Activated CD4-positive, alpha-beta T cell treated with anti-CD3 and anti-CD28 coated beads, Interleukin-2, amount 50 U/mL, for 16 hours (primary cell): ENCODE data around the gene TPRG1L.

Experiments used
- DNase-seq: peaks from one replicate; pipeline ENCODE4 v3.0.0-alpha.2; 2020

Gene TPRG1L

DNA sequence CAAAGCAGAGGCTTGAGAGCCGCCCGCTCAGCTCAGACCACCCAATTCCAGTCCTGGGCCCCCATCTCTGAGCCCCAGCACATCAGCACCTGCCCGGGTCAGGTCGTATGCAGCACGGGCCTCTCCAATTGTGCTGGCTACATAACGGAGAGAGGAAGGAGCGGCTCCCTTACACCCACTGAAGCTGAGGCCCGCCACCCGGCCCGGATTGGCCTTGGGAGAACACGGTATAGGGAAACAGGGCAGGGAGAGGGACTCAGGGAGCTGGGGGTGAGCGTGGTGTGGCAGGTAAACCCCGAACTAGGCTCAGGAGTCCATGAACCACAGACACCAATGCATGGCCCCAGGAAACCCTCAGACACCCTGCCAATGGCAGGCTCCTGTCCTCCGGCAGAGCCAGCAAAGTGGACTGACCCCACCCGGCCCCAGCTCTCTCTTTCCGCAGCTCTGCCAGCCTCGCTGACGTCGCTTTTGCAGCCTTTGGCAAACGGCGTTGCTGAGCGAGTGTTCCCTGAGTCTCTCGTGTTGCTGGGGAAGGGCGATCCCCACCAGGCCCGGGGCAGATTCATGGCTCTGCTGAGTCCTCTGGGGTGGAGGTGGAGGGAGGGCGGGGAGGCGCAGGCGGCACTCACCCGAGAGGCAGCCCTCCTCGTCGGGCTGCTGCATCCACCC, 30.0 kb upstream of the TPRG1L start:
- DNase-seq = no peak

DNA sequence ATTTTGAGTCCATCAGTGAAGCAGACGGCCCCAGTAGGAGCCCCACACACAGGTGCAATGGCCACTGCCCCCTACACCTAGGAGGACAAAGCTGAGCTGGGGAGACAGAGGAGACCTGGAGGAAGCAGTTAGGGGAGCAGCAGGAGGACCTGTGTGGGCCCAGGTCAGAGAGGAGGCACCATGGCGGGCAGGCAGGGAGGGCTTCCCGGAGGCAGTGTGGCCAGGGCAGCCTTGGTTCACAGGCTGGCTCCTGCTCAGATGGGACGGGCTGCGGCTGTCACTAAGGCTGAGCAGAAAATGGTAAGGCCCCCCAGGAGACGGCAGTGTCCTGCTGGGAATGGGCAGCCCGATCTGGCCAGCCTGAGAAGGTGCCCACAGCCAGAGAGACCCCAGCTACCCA, 28.9 kb upstream of the TPRG1L start:
- no peak for DNase-seq

DNA sequence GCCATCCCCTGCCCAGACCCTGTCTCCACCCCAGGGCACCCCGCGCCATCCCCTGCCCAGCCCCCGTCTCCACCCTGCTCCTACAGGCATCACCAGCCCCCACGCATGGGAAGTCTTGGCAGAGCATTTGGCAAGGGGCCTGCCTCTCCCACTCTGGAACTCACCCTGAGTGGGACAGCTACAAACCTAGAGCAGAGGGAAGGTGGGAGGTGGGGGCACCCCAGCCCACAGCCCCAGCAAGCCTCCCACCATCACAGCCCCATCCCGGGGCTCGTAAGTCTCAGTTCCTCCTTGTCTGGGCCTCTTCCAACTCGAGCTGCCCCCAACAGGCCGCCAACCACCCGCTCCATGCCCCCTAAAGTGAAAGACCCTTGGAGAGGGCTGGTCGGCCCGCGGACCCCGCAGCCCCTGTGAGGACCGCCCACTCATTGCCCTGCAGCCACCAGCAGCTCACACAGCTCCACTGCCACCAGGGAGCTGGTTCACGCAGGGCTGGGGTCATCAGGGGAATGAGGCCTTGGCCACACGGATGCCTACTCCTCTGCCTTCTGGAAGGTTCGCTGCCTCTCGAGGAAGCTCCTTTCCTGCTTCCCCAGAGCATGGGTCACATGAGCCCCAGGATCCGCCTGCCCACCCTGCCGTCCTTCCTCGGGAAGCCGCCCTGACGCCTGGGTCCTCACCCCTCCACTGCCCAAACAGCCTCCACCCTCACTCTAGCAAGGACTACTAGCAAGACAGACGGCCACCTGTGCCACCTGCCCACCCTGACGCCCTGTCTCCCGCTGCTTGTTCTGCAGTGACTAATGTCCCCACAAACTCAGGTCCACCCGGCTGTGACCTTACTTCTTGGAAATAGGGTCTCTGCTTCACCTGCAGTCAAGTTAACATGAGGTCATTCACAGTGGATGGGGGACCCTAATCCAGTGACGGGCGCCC, 27.9 kb upstream of the TPRG1L start:
- no peak for DNase-seq

DNA sequence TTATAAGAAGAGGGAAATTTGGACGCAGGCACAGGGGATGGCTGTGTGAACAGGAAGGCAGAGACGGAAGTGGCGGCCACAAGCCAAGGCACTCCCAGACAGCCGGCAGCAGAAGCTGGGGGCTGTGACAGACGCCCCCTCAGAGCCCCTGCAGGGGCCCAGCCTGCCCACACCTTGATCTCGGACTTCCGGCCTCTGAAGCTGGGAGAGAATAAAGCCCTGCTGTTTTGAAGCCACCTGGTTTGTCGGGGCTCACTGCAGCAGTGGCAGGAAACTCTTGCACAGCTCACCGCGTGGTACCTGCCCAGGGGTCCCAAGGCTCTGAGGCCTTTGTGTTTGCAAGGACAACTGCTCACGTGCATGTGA, 27.2 kb upstream of the TPRG1L start:
- no peak for DNase-seq

DNA sequence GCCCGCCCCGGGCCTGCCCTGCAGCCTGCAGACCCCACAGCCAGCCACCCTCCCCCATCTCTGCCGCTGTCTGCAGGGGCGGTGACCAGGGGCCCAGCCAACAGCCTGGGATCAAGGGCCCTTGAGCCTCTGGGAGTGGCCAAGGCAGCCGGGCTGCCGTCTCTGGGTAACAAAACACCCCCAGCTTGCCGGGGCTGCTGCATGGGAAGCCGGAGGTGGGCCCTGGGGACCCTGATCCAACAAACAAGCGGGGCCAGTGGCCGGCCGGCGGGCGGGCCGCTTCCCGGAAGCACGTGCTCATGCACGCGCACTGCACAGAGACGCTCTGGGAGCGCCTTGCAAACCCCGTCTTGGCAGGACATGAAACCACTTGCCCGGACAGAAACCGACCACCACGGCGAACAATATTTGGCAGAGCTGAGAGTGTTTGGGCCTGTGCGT, 26.7 kb upstream of the TPRG1L start:
- no peak for DNase-seq

DNA sequence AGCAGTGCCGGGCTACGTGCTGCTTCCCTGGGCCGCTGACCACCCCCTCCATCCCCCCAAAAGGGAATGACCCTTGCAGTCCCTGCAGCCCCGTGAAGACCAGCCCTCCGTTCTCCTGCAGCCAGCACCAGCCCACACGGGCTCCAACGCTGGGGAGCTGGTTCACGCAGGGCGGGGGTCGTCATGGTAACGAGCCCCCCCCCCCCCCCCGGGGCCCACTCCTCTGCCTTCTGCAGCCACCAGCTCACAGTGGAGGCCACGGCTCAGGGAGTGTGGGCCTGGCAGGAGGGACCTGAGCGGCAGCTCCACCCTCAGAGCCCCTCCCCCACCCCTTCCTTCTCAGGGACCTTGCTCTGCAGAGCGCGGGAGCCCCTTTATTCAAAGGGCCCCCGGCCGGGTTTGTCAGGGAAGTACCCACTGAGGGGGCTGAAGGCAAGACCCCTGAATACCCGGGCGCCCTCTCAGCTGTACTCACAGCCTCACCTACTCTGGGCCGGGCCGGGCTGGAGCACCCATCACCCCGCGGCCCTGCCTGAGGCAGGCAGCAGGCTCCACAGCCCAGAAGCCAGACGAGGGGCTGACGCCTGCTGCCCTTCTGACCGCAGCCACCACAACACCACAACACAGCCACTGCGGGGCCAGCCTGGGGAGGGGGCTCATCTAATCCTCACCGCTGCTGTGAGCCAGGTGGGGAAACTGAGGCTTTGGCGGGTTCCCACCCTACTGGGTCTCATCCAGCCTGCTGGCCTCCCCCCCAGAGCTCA, 26.1 kb upstream of the TPRG1L start:
- DNase-seq = no peak

DNA sequence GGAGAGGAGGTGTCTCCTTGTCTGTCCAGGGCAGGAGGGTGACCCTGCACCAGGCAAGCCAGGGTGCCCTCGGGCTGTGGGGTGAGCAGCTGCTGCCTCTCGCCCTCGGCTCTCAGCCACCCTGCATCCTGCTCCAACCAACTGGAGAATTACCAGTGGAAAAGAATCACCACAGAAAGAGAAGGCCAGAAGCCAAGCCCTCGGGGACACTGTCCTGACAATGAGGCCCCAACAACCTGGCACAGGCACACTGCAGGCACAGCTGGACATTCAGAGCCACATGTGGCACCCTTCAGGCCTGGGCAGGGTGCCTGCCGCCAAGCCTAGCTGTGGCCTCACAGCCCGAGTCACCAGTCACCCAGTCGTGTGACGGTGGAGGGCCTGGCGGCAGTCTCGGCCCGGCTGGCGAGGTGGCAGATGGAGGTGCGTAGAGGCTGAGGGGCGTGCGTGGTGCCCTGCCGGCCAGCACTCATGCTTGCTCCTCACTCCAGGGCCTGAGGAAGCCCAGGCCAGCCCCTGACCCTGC, 25.5 kb upstream of the TPRG1L start:
- DNase-seq = no peak

DNA sequence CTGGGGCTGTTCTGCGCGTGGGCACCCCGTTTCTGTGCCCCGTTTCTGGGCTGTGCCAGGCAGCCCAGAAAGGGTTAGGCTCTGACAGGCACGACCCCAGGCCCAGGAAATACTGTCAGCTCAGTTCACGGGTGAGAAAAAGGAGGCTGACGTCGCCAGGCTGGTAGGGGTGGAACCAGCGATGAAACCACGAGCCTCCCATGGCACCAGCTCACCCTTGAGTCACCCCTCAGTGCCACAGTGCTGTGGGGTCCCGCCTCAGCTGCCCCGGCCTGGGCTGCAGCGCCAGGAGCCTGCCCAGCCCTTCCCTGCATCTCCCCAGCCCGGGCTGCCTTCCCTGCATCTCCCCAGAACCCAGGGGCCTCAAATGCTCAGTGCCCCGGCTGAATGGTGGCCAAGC, 25.0 kb upstream of the TPRG1L start:
- DNase-seq = no peak

DNA sequence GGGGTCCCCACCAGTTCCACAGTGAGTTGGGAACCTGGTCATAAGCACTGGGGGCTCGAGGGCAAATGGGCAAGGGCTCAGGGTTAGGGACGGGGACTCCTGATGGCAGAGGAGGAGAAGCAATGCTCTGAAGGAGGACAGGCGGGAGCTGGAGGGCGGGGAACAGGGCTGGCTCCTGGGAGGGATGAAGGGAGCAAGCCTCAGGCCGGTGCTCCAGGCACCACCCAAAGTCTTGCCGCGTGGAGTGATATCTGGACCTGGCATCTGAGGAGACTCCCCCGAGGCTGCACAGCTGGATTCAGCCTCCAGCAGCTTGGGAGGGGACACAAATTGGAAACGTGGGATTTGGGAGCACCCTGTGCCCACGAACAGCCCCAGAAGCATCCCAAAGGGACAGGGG, 24.5 kb upstream of the TPRG1L start:
- no peak for DNase-seq

DNA sequence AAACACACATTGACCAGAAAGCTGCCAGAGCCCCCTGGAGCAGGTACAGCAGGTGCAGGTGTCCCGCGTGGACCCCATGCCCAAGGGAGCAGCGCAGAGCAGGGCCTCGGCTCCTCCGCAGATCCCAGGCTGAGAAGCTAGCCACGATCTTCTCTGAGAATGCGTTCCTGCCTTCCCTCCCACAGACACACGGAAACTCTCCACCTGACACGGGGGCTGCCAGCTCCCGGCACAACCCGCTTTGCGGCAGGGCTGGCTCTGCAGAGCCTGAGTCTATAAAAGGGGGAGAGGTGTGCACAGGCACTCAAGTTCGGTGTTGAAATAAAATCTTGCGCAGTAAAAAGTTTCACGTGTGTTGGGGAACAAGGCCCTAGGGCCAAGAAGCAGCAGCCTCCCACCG, 23.1 kb upstream of the TPRG1L start:
- DNase-seq = no peak

DNA sequence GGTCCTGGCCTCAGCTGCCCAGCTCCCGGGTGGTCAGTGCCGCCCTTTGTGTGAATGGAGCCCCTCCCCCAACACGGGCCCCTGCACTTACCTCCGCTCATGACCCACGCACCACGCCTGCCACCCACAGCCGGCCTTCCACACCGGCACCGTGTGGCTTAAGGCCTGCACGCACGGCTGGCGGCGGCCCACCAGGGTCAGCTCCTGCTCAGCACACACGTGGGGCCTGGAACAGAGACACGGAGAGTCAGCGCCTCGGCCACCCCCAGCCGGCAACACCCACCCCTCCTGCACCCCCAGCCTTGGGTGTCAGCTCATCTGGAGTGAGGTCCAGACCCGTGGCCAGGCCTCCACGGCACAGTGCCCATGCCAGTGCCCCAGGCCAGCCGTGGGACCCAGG, 22.4 kb upstream of the TPRG1L start:
- no peak for DNase-seq

DNA sequence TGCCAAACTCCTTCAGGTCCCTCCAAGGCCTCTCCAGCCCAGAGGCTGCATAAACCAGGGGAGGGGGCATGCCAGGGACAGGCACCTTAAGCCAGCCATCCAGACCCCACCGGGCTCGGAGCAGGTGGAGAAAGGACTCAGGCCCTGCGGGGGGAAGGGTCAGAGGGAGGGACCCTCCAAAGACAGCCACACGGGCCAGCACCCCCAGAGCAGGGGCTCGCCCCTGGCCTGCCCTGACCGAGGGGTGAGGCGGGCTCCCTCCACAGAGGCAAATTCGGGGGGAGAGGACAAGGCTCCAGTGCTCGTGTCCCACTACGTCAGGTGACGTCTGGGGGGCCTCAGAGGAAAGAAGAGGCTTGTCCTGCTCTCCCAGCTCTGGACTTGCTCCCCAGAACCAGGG, 21.7 kb upstream of the TPRG1L start:
- DNase-seq = no peak

DNA sequence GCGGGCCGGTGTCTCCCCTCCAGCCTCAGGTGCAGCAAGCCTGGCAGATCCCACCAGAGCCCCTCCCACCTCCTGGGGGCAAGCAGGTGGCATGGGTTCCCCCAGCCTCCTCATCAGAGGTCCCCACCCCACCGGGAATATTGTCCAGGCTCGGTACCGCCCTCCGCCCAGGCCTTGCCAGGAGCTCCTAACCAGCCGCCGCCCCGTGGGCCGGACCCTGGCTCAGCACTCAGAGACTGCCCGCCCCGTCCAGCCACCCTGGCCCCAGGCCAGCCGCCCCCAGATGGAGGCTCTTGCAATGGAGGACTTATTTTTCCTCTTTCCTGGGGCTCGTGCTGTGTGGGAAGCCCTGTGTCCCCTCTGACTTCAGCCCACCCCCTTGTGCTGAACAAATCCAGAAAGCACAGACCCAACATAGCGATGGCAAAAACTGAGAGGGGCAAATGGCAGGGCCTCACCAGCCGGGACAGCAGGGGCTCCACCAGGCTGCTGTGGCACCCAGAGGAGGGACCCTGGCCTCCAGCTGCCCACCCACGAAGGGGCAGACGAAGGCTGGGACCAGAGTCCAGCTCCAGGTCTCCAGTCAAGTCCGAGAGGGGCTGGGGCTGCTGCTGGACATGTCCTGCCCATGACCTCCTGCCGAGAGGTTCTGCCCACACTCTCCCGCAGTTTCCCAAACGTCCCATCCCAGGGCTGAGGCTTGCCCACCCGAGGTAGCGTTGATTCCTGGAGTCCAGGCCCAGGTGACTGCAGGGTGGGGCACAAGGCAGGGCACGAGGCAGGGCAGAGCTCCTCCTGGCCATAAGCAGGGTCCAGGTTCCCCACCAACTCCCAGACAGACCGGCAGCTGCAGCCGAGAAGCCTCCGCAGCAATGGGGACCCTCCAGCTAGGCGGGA, 21.0 kb upstream of the TPRG1L start:
- no peak for DNase-seq

DNA sequence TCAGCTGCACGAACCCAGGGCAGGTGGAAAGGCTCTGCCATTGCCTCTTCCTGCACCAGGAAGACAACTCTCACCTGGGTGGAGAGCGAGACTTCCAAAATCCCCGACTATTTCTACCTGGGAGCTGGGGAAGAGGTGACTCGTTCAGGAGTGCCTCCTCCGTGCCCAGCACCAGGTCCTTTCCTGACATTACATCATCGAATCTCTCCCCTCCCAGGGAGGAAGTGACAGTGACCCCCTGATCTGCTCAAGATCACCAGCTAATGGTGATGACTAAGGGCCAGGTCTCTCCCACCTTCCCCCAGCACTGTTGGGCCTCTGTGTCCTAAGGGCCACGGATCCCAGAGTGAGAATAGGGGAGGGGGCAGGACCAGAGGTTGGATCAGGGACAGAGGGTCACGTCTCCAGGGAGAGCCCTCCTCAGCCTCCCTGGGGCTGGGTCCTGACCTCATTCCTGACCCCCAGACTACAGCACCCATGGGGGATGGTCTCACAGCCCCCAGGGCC, 20.3 kb upstream of the TPRG1L start:
- no peak for DNase-seq

DNA sequence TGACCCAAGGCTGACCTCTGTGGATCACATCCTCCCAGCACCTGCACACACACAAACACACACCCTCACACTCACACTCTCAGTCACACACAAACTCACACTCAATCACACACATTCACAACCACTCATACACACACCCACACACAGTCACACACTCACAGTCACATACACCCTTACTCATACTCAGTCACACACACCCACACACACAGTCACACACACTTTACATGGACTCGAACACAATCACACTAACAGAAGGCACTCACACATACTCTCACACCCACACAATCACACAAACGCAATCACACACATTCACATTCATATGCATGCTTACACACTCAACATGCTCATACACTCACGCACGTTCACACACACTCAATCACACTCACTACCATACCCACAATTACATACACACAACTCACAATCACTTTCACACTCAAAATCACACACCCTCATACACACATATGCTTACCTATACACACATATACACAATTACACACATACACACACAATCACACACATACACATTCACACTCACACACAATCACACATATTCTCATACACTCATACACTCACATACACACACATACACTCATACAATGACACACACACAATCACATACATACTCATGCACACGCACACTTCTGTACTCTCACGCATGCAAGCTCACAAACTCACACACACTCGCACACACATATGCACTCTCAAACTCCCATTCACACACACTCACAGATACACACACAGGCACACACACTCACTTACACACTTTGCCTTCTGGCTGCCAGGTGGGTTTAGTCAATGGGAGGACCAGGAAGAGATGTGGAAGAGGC, 19.6 kb upstream of the TPRG1L start:
- DNase-seq = no peak

DNA sequence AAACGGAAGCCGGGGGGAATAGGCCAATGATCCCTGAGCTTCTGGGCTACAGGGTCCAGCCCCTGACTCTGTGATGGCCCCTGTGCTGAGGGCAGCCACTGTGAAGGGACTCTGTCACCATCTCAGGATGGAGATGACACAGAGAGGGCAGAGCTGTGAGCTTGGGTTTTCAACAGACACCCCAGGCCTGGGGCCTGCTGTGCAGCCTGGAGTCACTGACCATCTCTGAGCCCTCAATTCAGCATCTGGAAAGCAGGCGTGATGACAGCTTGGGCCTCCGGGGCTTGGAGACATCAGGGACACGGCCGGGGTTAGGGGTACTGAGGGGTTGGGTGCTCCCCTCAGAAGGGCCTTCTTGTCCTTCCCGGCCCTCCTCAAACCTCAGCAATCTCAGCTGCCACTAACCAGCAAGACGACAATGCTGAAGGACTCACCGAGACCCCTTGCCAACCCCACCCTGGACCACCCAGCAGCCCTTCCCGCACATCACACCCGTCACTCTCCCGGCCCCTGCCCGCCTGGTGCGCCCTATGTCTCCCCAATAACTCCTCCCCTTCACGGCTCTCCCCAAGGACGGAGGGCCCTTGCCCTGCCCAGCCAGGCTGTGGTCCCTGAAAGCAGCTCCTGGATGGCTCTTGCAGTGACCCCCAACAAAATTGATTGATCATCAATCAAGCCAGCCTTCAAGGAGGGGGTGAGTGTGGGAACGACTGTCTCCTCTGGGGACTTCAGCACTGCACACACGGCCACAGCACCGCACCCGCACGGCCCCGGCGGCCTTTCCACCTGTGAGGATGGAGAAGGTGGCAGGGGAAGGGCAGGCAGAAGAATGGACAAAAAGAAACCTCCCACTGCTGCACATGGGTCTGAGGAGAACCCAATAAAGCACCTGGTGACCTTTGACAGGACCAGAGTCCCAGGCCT, 17.8 kb upstream of the TPRG1L start:
- no peak for DNase-seq

DNA sequence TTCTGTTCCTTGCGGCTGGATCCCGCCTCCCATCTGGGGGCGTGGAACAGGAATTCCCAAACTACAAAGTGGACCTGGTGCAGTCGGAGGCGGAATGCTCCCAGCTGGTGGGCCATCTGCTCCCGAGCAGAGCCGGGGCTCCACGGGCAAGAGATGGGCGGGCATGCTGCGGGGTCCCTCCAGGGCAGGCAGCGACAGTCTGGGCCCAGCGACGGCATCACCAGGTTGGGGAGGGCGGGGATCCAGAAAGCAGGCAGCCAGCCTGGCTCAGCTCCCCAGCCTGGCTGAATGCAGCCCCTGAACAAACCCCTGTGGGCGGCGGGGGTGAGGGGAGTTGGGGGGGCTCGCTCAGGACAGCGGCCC, 17.1 kb upstream of the TPRG1L start:
- DNase-seq = no peak

DNA sequence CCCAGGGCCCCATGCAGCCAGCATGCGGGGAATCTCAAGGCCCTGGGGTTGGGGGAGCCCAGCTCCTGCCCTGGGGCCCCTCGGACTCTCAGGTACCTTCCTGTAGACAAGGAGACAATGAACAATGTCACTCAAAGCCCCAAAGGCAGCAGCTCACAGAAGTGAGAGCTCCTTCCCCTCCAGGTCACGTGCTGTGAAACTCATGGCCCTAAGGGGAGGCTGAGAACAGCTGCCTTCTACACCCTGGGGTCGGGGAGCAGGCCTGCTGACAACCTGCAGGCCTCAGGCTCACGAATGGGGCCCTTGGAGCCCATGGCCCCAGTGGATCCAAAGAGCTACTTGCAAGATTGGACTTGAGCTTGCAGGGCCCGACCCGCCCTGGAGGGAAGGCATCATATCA, 16.7 kb upstream of the TPRG1L start:
- no peak for DNase-seq

DNA sequence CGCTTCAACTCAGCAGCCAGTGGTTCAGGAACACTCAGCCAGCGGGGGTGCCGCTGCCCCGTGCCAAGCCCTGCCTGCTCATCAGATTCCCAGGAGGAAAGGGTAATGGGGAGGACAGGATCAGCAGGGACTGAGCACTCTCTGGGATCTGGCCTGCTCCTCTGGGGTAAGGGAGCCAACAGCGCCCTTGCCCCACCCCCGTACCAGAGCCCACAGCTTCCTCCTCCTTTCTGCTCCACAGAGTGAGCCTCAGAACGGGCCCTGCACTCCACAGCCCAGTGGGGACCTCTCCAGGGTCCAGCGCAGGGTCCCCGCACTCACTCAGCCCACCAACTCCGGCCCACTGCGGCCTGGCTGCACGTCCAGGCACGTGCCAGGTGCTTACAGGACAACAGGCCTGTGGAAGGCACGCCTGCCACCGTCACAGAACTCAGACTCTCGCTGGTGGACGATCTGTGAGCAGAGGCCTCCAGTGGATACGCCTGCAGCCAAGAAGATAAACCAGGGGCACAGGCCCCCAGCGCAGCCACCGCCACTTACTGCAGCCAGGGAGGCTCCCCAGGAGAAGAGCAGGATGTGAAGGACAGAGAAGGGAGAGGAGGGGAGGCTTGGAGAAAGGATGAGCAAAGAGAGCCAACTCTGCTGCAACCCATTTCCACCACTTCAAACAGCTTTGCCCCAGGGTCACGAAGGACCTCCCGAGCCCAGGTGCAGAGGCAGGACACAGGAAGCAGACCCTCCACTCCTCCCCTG, 15.6 kb upstream of the TPRG1L start:
- no peak for DNase-seq
